Loucy (cell line): ENCODE data around the gene STRN3.

Source experiments
- H2AFZ ChIP-seq: fragments of 200-600 bp; sonication (generic); 2 replicates; pipeline ENCODE4 v1.6.0; 2016; ENCODE audit warnings: antibody characterized with exemption, mild to moderate bottlenecking, low read length, moderate library complexity
- H3F3A ChIP-seq: fragments of 200-600 bp; 2 replicates; pipeline ENCODE4 v1.6.0; 2016; ENCODE audit warnings: antibody characterized with exemption, low read depth, mild to moderate bottlenecking
- H3K27me3 ChIP-seq: fragments of 200-600 bp; sonication (generic); 2 replicates; pipeline ENCODE4 v1.6.1; 2014; ENCODE audit warnings: low read length, mild to moderate bottlenecking; ENCODE audit not compliant: insufficient read depth, poor library complexity, severe bottlenecking
- H3K36me3 ChIP-seq: fragments of 200-600 bp; sonication (generic); 2 replicates; pipeline ENCODE4 v1.6.1; 2016; ENCODE audit warnings: low read length; ENCODE audit not compliant: insufficient read depth
- H3K4me1 ChIP-seq: fragments of 200-600 bp; sonication (generic); 2 replicates; pipeline ENCODE4 v1.5.1; 2014; ENCODE audit warnings: low read length, mild to moderate bottlenecking; ENCODE audit not compliant: insufficient read depth, poor library complexity, severe bottlenecking
- H3K4me2 ChIP-seq: fragments of 200-600 bp; sonication (generic); 2 replicates; pipeline ENCODE4 v1.6.0; 2014; ENCODE audit warnings: antibody characterized with exemption, low read length, low read depth, mild to moderate bottlenecking; ENCODE audit not compliant: poor library complexity, severe bottlenecking
- H3K4me3 ChIP-seq: fragments of 200-600 bp; sonication (generic); 2 replicates; pipeline ENCODE4 v1.5.1; 2014; ENCODE audit warnings: low read length, mild to moderate bottlenecking, mixed read lengths; ENCODE audit not compliant: poor library complexity, severe bottlenecking
- H3K79me2 ChIP-seq: fragments of 200-600 bp; sonication (generic); 2 replicates; pipeline ENCODE4 v1.6.1; 2014; ENCODE audit warnings: low read length; ENCODE audit not compliant: insufficient read depth
- H3K9ac ChIP-seq: fragments of 200-600 bp; sonication (generic); 2 replicates; pipeline ENCODE4 v1.6.0; 2014; ENCODE audit warnings: mild to moderate bottlenecking, low read depth, low read length, moderate library complexity; ENCODE audit not compliant: poor library complexity, severe bottlenecking
- H3K9me2 ChIP-seq: fragments of 200-600 bp; sonication (generic); replicated peaks from 2 replicates; pipeline ENCODE4 v1.6.1; 2016; ENCODE audit warnings: low read depth, low read length, mixed read lengths
- H3K9me3 ChIP-seq: fragments of 200-600 bp; sonication (generic); 2 replicates; pipeline ENCODE4 v1.6.1; 2014; ENCODE audit warnings: mild to moderate bottlenecking, antibody characterized with exemption, low read length, low read depth; ENCODE audit not compliant: insufficient read depth
- H4K20me1 ChIP-seq: fragments of 200-600 bp; sonication (generic); 2 replicates; pipeline ENCODE4 v1.6.0; 2014; ENCODE audit warnings: antibody characterized with exemption, low read length, mild to moderate bottlenecking; ENCODE audit not compliant: insufficient read depth, poor library complexity, severe bottlenecking
- CTCF ChIP-seq: fragments of 200-600 bp; sonication (generic); conservative IDR thresholded peaks from 2 replicates; pipeline ENCODE4 v1.5.1; 2014; ENCODE audit warnings: mild to moderate bottlenecking, antibody characterized with exemption, low read length
- EZH2phosphoT487 ChIP-seq: fragments of 200-600 bp; IDR thresholded peaks from 2 replicates; pipeline ENCODE4 v1.6.1; 2018; ENCODE audit warnings: antibody characterized with exemption, mild to moderate bottlenecking, moderate library complexity, borderline replicate concordance

STRN3 gene

DNA sequence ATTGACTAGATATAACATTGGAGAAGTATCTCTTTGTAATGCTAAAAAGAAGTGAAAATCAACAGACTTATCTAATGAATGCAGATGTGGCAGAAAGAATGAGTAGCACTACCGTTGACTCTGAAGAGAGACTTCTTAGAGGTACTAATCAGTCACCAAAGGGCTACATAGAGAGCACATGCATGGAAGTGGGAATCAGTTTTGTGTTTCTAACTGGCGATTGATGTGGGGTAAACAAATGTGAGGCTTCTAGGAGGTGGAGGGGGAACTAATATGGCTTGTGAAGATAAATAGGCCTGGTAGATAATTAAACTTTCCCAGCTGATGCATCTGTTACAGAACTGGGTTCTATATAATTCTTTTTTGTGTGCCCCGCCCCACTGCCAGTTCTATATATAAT, 141.3 kb downstream of the STRN3 start:
- Histone ChIP-seq H2AFZ (no peak overlapping the region), H3K4me2 (no peak overlapping the region), H3F3A (no peaks in the 10 kb centered on the region), H4K20me1 (no peaks in the 10 kb centered on the region), H3K4me3 (no peak overlapping the region), H3K9me3 (no peaks in the 10 kb centered on the region), H3K9ac (no peak overlapping the region), H3K27me3 (no peaks in the 10 kb centered on the region), H3K36me3 (no peaks in the 10 kb centered on the region), H3K4me1 (no peaks in the 10 kb centered on the region), H3K79me2 (no peaks in the 10 kb centered on the region), H3K9me2 (no peaks in the 10 kb centered on the region)
- TF ChIP-seq CTCF (no peak), EZH2phosphoT487 (no peak)

DNA sequence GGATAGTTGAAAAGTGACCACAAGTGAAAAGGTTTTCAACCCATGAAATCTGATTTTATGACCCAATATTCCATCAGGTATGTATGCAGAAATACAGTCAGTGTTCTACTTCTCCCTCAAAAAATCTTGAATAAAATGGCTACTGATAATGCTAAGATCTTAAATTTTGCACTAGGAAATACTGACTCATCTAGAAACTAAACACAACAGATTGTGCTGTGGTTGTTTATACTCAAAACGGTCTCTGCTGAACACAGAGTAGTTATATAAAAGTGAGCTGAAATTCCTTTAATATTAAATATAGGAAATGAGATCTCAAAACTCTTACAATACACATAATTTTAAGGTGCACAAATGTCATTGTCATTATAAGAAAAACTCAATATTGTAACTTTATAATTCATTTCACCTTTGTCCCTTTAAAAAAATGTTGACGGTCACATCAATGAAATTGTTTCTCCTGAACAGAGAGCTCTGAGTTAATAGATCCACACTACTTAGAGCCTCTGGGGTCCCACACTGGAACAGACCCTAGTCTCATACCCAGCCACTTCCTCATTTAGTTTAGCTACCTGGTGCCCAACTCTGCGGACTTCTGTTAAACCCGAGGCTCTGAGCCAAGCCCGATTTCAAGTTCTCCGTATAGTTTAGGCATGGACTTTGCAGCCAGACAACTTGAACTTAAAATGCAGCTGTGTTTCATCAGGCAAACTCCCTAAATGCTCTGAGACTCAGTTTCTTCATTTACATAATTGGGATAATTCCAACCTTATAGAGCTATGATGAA, 142.5 kb downstream of the STRN3 start:
- Histone ChIP-seq H3K9me2 (no peaks in the 10 kb centered on the region), H2AFZ (no peak overlapping the region), H3K9me3 (no peaks in the 10 kb centered on the region), H3K4me2 (no peak overlapping the region), H3K79me2 (no peaks in the 10 kb centered on the region), H3K27me3 (no peaks in the 10 kb centered on the region), H3K4me1 (no peaks in the 10 kb centered on the region), H3K9ac (no peak overlapping the region), H3F3A (no peaks in the 10 kb centered on the region), H4K20me1 (no peaks in the 10 kb centered on the region), H3K4me3 (no peak overlapping the region), H3K36me3 (no peaks in the 10 kb centered on the region)
- TF ChIP-seq EZH2phosphoT487 (no peak), CTCF (no peak)

DNA sequence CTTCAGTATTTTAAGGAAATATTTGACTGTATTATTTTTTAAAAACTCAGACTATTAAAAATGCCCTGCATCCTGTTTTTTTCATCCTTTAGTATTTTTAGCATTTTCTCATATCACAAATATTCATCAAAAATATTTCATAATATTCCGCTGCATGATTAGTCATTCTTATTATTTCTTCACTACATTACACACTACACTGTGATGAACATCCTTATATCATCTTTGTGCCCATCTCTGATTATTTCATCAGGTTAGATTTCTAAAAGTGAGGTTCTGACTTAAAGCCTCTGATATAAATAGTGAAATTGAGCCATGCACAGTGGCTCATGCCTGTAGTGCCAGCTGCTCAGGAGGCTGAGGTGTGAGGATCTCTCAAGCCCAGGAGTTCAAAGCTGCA, 143.7 kb downstream of the STRN3 start:
- no peaks in the 10 kb centered on the region for H3K9me3 ChIP-seq
- H3K27me3 ChIP-seq, result no peaks in the 10 kb centered on the region
- H3K4me2 ChIP-seq, result no peak overlapping the region
- no peaks in the 10 kb centered on the region for H3K4me1 ChIP-seq
- no peak overlapping the region for H3K4me3 ChIP-seq
- H3K36me3 ChIP-seq, result no peaks in the 10 kb centered on the region
- no peak overlapping the region for H2AFZ ChIP-seq
- H3K9me2 ChIP-seq, result no peaks in the 10 kb centered on the region
- no peaks in the 10 kb centered on the region for H4K20me1 ChIP-seq
- H3K79me2 ChIP-seq, result no peaks in the 10 kb centered on the region
- TF ChIP-seq CTCF (no peak), EZH2phosphoT487 (no peak)
- H3K9ac ChIP-seq, result no peak overlapping the region
- H3F3A ChIP-seq, result no peaks in the 10 kb centered on the region
